Pancreas (tissue), 10 donors: ENCODE measurements around the gene DTNB. TPM values are rescaled to one million over a fixed set of nuclear protein-coding genes. Genes with fewer than 3 reads are reported as not detected.
"Not testable (repeated sequence)": the region's sequence is repeated elsewhere in the genome, so short reads cannot be mapped to it uniquely, and the experiment has no call there.

ENCODE experiments used
- ATAC-seq, 4 donors: fragments of 200-7000 bp; cut with Tn5 transposase; one replicate each; pipeline versions ENCODE4 v1.8.0 to v1.9.1; 2020; ENCODE audit warnings: mild to moderate bottlenecking in 4 of 4, moderate library complexity in 4 of 4
- DNase-seq, 6 donors: peaks; one replicate each; pipeline ENCODE4 v3.0.0-alpha.2; 2020
- FAIRE-seq: peaks from 2 replicates; lab custom pipeline; 2012; peaks lifted over from hg19 to GRCh38; lab: Jason Lieb, UNC
- H3K27ac ChIP-seq, 4 donors: fragments of 200-600 bp; sonication (generic); 1 replicate in 3 of 4; 2 replicates in 1 of 4; pipeline versions ENCODE4 v1.5.0 to v1.8.0; 2020
- H3K27me3 ChIP-seq, 4 donors: fragments of 200-600 bp; one replicate each; pipeline ENCODE4 v1.8.0; 2021
- H3K36me3 ChIP-seq, 3 donors: fragments of 200-600 bp; sonication (generic) in 1 of 3; one replicate each; pipeline versions ENCODE4 v1.5.0 to v1.8.0; 2020 to 2021
- H3K4me1 ChIP-seq, 3 donors: fragments of 200-600 bp; one replicate each; pipeline ENCODE4 v1.8.0; 2021
- H3K4me3 ChIP-seq, 4 donors: fragments of 200-600 bp; sonication (generic) in 2 of 4; one replicate each; pipeline versions ENCODE4 v1.5.0 to v1.8.0; 2020 to 2021
- H3K9me3 ChIP-seq, 4 donors: fragments of 200-600 bp; one replicate each; pipeline ENCODE4 v1.8.0; 2021
- WGBS, 2 donors: extraction: QIAGEN DNeasy Blood & Tissue Kit; methylation state at CpG; one replicate each; pipeline ENCODE4 v1.1.7; 2013; 5-methylcytosine and 5-hydroxymethylcytosine counted together
- intact Hi-C, 3 donors: fragments of 100-400 bp; cut with DNase I; formaldehyde crosslinking; loops; one replicate each; pipeline versions ENCODE4 v1.11.1 to v1.14.2; 2022
- polyA plus RNA-seq, 2 donors: library from polyadenylated mRNA; stranded (reverse); fragments of 200-250 nt; gene quantifications; one replicate each; pipeline ENCODE4 v1.2.3, GENCODE V29; 2013
- total RNA-seq, 6 donors: library from RNA; stranded (reverse); fragmentation: NEBNext Ultra II Directional in 4 of 6; extraction: Animal tissue kit (Norgen Biotek cat#: 25700) in 4 of 6; gene quantifications; one replicate each; pipeline versions ENCODE4 v1.2.1 to v1.2.4, GENCODE V29; 2021 to 2023
- TF ChIP-seq, protein P1 (sequence below), 4 donors: fragments of 200-600 bp; sonication (generic) in 3 of 4; IDR thresholded peaks; one replicate each; pipeline versions ENCODE4 v1.5.0 to v1.8.0; 2021; ENCODE audit warnings: antibody characterized with exemption in 4 of 4
- donor health status: healthy with polysubstance abuse.
- donor health status: DM: no; HTN: no; CAD: no; lungs with moderate emphysema.
- donor health status: DM: no; HTN: no; CAD: no.
- donor health status: control.
- donor health status: control.
- donor health status: Bipolar disorder and iron deficiency.
- donor health status: DM: yes; HTN: yes; CAD: no.
- donor health status: DM: no; HTN: no; CAD: no.
- donor health status: DM: no; HTN: no; CAD: no.
- donor health status: DM: yes; HTN: yes; CAD: no.

DTNB gene
- total and polyA plus RNA-seq, 8 donors = 10.8 to 27.8 (median 15.1) TPM

DNA sequence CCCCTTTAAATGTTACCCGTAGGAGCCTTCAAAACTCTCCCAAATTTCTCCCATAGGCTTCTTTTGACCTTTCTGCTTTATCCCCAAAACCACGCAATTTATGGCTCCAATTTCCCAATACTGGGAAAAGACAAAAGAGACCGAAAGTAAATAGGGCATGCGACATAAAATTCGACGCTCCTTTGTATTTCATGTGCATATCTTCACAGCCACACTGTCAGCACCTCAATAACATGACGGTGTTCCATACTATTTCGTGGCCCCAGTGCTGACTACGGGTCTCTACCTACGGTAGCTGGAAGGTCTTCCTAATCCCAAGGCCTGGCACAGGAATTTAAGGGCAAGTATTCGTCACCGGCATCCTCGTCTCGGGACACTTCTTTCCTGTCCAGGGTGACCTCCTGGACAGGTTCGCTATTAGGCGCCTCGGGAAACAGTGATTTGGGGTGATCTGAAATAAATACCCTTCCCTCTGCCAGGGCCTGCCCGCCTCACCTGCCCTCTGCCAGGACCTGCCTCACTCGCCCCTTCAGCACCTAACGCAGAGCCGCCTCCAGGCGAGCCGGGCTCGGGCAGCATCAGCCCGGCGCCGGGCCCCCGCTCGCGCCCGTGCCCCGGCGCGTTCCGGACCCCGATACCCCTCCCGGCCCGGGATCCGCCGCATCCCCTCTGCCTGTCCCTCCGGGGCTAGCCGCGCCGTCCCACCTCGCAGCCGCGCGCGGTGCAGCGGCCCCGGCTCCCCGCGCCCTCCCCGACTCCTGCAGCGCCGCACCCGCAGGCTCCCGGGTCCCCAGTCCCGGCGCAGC is 680 bp downstream of the DTNB start:
- 3 to 4% methylated on average over 27 to 60 of the region's 60 CpGs for WGBS, 2 donors
- Histone ChIP-seq H3K4me3 (peak overlapping the region; percentile 84 to 96 (median 89)), H3K4me1 (peaks cover 9 to 14% (median 10%) of the 10 kb centered on the region in 3 donors), H3K9me3 (no peaks in the 10 kb centered on the region), H3K27ac (peak overlapping the region; percentile 55 to 87 (median 75)), H3K36me3 (no peaks in the 10 kb centered on the region), H3K27me3 (no peaks in the 10 kb centered on the region)
- ATAC-seq (peak; percentile 73 to 84 (median 76)), DNase-seq (peak; percentile 69 to 88 (median 71)), FAIRE-seq (no peak)
- intact Hi-C loops = no loop called here
- TF ChIP-seq, protein P1, sequence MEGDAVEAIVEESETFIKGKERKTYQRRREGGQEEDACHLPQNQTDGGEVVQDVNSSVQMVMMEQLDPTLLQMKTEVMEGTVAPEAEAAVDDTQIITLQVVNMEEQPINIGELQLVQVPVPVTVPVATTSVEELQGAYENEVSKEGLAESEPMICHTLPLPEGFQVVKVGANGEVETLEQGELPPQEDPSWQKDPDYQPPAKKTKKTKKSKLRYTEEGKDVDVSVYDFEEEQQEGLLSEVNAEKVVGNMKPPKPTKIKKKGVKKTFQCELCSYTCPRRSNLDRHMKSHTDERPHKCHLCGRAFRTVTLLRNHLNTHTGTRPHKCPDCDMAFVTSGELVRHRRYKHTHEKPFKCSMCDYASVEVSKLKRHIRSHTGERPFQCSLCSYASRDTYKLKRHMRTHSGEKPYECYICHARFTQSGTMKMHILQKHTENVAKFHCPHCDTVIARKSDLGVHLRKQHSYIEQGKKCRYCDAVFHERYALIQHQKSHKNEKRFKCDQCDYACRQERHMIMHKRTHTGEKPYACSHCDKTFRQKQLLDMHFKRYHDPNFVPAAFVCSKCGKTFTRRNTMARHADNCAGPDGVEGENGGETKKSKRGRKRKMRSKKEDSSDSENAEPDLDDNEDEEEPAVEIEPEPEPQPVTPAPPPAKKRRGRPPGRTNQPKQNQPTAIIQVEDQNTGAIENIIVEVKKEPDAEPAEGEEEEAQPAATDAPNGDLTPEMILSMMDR (IDR thresholded peaks at IDR 0.05) = no peak

DNA sequence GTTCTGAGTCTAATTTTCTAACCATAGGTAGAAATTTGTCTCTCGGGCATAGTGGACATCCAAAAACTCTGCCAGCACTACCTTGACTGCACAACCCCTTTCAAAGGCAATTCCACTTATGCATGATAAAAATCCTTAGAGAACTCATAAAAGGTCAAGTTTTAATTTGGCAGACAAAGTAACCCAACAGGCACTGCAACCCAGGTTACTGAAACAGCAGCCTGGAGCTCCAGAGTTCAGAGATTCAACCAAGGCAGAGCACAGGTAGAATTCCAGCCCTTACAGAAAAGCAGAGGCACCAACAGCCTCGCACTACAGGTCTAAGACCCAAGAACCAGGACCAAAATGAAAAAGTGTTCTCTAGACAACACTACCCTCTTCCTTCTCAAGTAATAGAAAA is 1.8 kb downstream of the DTNB start:
- Histone ChIP-seq H3K36me3 (no peaks in the 10 kb centered on the region), H3K4me3 (no peak overlapping the region), H3K27ac (no peak overlapping the region), H3K4me1 (peaks cover 9 to 14% (median 10%) of the 10 kb centered on the region in 3 donors), H3K27me3 (no peaks in the 10 kb centered on the region), H3K9me3 (no peaks in the 10 kb centered on the region)
- intact Hi-C loops = no loop called here
- ATAC-seq = peak in 1 of 4 donors; percentile 4
- WGBS, 2 donors = 27 to 36% methylated on average over 2 of the region's 2 CpGs
- FAIRE-seq = no peak
- TF ChIP-seq, protein P1 (IDR thresholded peaks at IDR 0.05) = no peak
- DNase-seq = peak in 1 of 6 donors; percentile 15

DNA sequence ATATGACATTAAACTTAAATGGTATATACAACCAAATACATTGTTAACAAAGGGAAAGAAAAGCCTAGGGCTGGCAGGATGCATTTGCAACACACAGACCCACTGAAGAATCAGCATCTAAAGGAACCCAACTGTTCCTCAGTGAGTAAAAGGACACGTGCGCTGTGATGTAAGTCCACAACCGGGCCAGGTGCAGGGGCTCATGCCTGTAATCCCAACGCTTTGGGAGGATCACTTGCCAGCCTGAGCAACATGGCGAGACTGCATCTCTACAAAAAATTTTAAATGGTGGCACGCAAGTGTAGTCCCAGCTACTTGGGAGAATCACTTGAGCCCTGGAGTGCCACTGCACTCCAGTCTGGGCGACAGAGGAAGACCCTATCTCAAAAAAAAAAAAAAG is 3.9 kb downstream of the DTNB start:
- no peak for FAIRE-seq
- H3K27me3 ChIP-seq = no peaks in the 10 kb centered on the region
- H3K4me1 ChIP-seq = peaks cover 9 to 14% (median 10%) of the 10 kb centered on the region in 3 donors
- no peak for DNase-seq
- intact Hi-C loops = loop anchor here in 1 of 3 donors (10.0 kb wide), 1 partner anchor 55 kb away; no protein-coding TSS in a partner anchor
- 92 to 93% methylated on average over 7 of the region's 7 CpGs for WGBS, 2 donors
- no peaks in the 10 kb centered on the region for H3K9me3 ChIP-seq
- no peak for ATAC-seq
- H3K27ac ChIP-seq = no peak overlapping the region
- TF ChIP-seq, protein P1 (IDR thresholded peaks at IDR 0.05) = no peak
- no peak overlapping the region for H3K4me3 ChIP-seq
- no peaks in the 10 kb centered on the region for H3K36me3 ChIP-seq

DNA sequence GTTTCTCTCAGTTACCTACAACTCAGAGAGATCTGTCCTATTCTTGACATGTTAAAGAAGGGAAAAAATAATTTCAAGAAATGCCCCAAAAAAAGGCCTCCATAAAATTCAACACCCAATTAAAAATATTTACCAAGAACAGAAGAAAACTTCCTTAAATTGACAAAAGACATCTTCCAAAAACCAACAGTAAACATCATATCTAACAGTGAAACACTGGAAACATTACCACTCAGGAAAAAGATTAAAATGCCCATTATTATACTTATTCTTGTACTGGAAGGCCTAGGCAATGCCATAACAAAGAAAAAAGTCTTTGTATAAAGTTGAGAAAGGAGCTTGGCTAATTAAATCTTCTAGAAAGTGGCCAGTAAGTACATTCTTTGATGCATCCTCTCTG is 7.2 kb downstream of the DTNB start:
- H3K36me3 ChIP-seq = no peaks in the 10 kb centered on the region
- no peaks in the 10 kb centered on the region for H3K9me3 ChIP-seq
- FAIRE-seq (no peak), ATAC-seq (no peak), DNase-seq (no peak)
- intact Hi-C loops = loop anchor here in 1 of 3 donors (10.0 kb wide), 1 partner anchor 51 kb away; no protein-coding TSS in a partner anchor
- TF ChIP-seq, protein P1 (IDR thresholded peaks at IDR 0.05) = no peak
- no peaks in the 10 kb centered on the region for H3K27me3 ChIP-seq
- no peak overlapping the region for H3K27ac ChIP-seq
- H3K4me3 ChIP-seq = no peak overlapping the region
- peaks cover 0 to 4% (median 3%) of the 10 kb centered on the region in 3 donors for H3K4me1 ChIP-seq

DNA sequence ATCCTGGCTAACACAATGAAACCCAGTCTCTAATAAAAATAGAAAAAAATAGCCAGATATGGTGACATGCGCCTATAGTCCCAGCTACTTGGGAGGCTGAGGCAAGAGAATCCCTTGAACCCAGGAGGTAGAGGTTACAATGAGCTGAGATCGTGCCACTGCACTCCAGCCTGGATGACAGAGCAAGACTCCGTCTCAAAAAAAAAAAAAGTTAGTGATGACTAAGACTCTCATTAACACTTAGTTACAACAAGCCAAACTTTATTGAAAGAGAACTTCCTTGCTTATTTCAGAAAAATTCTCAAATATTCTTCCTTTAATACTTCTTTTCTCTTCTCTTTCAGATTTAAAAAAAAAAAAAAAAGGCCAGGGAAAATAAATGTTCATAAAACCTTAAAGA is 7.9 kb downstream of the DTNB start:
- H3K4me3 ChIP-seq, H3K4me1 ChIP-seq, ATAC-seq, H3K9me3 ChIP-seq, FAIRE-seq, H3K36me3 ChIP-seq, H3K27me3 ChIP-seq, DNase-seq, H3K27ac ChIP-seq: not testable (repeated sequence)
- intact Hi-C loops = loop anchor here in 1 of 3 donors (10.0 kb wide), 1 partner anchor 51 kb away; no protein-coding TSS in a partner anchor
- WGBS, 2 donors = 71 to 81% methylated on average over 3 of the region's 3 CpGs
